Mesenchymal stem cell (in vitro differentiated cells and primary cell): ENCODE measurements around the gene ATP6V0E1.
"Not testable (repeated sequence)": the region's sequence is repeated elsewhere in the genome, so short reads cannot be mapped to it uniquely, and the experiment has no call there.

ENCODE experiments used
- DNase-seq: peaks from one replicate; pipeline ENCODE4 v3.0.0-alpha.2; 2013
- H2AFZ ChIP-seq: one replicate; pipeline ENCODE4 v1.6.1; 2013; ENCODE audit warnings: low read depth, mild to moderate bottlenecking, control low read depth, inconsistent platforms, low read length, moderate library complexity
- H2AK5ac ChIP-seq: 2 replicates; pipeline ENCODE4 v1.6.1; 2013; ENCODE audit warnings: low read length, moderate library complexity, mild to moderate bottlenecking, inconsistent platforms; ENCODE audit not compliant: severe bottlenecking
- H2BK120ac ChIP-seq: one replicate; pipeline ENCODE4 v1.6.1; 2013; ENCODE audit warnings: low read depth, mild to moderate bottlenecking, inconsistent platforms, low read length, moderate library complexity
- H2BK12ac ChIP-seq, 2 experiments: one replicate each; pipeline ENCODE4 v1.6.1; 2013; ENCODE audit warnings: inconsistent platforms in 2 of 2, low read length in 2 of 2, mild to moderate bottlenecking in 2 of 2, moderate library complexity in 2 of 2, control low read depth in 1 of 2
- H2BK15ac ChIP-seq: one replicate; pipeline ENCODE4 v1.6.1; 2013; ENCODE audit warnings: mild to moderate bottlenecking, low read depth, inconsistent platforms; ENCODE audit not compliant: poor library complexity, severe bottlenecking
- H2BK5ac ChIP-seq: 2 replicates; pipeline ENCODE4 v1.6.1; 2013; ENCODE audit warnings: low read depth, mild to moderate bottlenecking, low read length, control low read depth, inconsistent platforms; ENCODE audit not compliant: poor library complexity, severe bottlenecking
- H3K14ac ChIP-seq, 2 experiments: one replicate each; pipeline ENCODE4 v1.6.1; 2013; ENCODE audit warnings: inconsistent platforms in 2 of 2, low read length in 2 of 2, control low read depth in 1 of 2, mild to moderate bottlenecking in 1 of 2, moderate library complexity in 1 of 2
- H3K18ac ChIP-seq, 2 experiments: one replicate each; pipeline ENCODE4 v1.6.1; 2013; ENCODE audit warnings: inconsistent platforms in 2 of 2, low read length in 2 of 2, control low read depth in 1 of 2, low read depth in 1 of 2, mild to moderate bottlenecking in 1 of 2
- H3K23ac ChIP-seq, 2 experiments: one replicate each; pipeline ENCODE4 v1.6.1; 2013; ENCODE audit warnings: inconsistent platforms in 2 of 2, low read length in 2 of 2, mild to moderate bottlenecking in 2 of 2, moderate library complexity in 2 of 2, control low read depth in 1 of 2
- H3K27ac ChIP-seq: 2 replicates; pipeline ENCODE4 v1.5.1; 2013; ENCODE audit warnings: mild to moderate bottlenecking, moderate library complexity, low read length, control low read depth, inconsistent platforms; ENCODE audit not compliant: poor library complexity, severe bottlenecking
- H3K27me3 ChIP-seq, 2 experiments: 2 replicates each; pipeline versions ENCODE4 v1.6.1 to v1.7.0; 2013; ENCODE audit warnings: low read length in 2 of 2, mild to moderate bottlenecking in 2 of 2, moderate library complexity in 2 of 2, control low read depth in 1 of 2, inconsistent platforms in 1 of 2; ENCODE audit not compliant: control insufficient read depth in 1 of 2, insufficient read depth in 1 of 2
- H3K36me3 ChIP-seq, 2 experiments: 2 replicates each; pipeline versions ENCODE4 v1.6.1 to v1.7.0; 2013; ENCODE audit warnings: low read length in 2 of 2, control low read depth in 1 of 2, inconsistent platforms in 1 of 2, low read depth in 1 of 2, mild to moderate bottlenecking in 1 of 2; ENCODE audit not compliant: insufficient read depth in 2 of 2, control insufficient read depth in 1 of 2
- H3K4ac ChIP-seq, 2 experiments: one replicate each; pipeline ENCODE4 v1.6.1; 2013; ENCODE audit warnings: inconsistent platforms in 2 of 2, low read length in 2 of 2, mild to moderate bottlenecking in 2 of 2, moderate library complexity in 2 of 2, control low read depth in 1 of 2, low read depth in 1 of 2
- H3K4me1 ChIP-seq: 2 replicates; pipeline ENCODE4 v1.6.1; 2013; ENCODE audit warnings: low read depth, low read length, control low read depth; ENCODE audit not compliant: control insufficient read depth, insufficient read depth
- H3K4me2 ChIP-seq: 2 replicates; pipeline ENCODE4 v1.6.1; 2013; ENCODE audit warnings: low read length, mild to moderate bottlenecking, inconsistent platforms; ENCODE audit not compliant: poor library complexity, severe bottlenecking
- H3K4me3 ChIP-seq, 2 experiments: 2 replicates each; pipeline versions ENCODE4 v1.5.1 to v1.7.0; 2013; ENCODE audit warnings: low read length in 2 of 2, mild to moderate bottlenecking in 2 of 2, control low read depth in 1 of 2, low read depth in 1 of 2; ENCODE audit not compliant: insufficient read depth in 1 of 2
- H3K79me1 ChIP-seq: replicated peaks from 2 replicates; pipeline ENCODE4 v1.6.1; 2013; ENCODE audit warnings: mild to moderate bottlenecking, control low read depth, low read length, inconsistent platforms; ENCODE audit not compliant: poor library complexity, severe bottlenecking
- H3K9ac ChIP-seq: 2 replicates; pipeline ENCODE4 v1.7.0; 2013; ENCODE audit warnings: mild to moderate bottlenecking, low read length, moderate library complexity
- H3K9me3 ChIP-seq: 2 replicates; pipeline ENCODE4 v1.7.0; 2013; ENCODE audit warnings: mild to moderate bottlenecking, low read length; ENCODE audit not compliant: control insufficient read depth
- H4K8ac ChIP-seq: one replicate; pipeline ENCODE4 v1.6.1; 2013; ENCODE audit warnings: inconsistent platforms, mild to moderate bottlenecking, low read length, moderate library complexity
- H4K91ac ChIP-seq: one replicate; pipeline ENCODE4 v1.6.1; 2013; ENCODE audit warnings: mild to moderate bottlenecking, low read length, inconsistent platforms
- WGBS: methylation state at CpG from one replicate; pipeline ENCODE4 v1.1.7; 2013; ENCODE audit warnings: mixed read lengths; 5-methylcytosine and 5-hydroxymethylcytosine counted together

The ATP6V0E1 gene

GRCh38 chr5:173017087-173017486, 33.5 kb downstream of the ATP6V0E1 start:
- Histone ChIP-seq H3K9ac (peak overlapping the region; percentile 66), H3K79me1 (peaks cover 22% of the 10 kb centered on the region), H3K36me3 (peaks cover 8 to 24% of the 10 kb centered on the region in 2 experiments), H2AK5ac (peak overlapping the region; percentile 45), H3K4me3 (peak overlapping the region in 1 of 2 experiments; percentile 30), H3K27ac (peak overlapping the region; percentile 76)
- not testable (repeated sequence) for H2BK5ac ChIP-seq, H3K27me3 ChIP-seq, H3K23ac ChIP-seq, H4K91ac ChIP-seq, H4K8ac ChIP-seq, H3K9me3 ChIP-seq, H3K14ac ChIP-seq, H3K4ac ChIP-seq, DNase-seq, H3K4me2 ChIP-seq, H2AFZ ChIP-seq, H2BK12ac ChIP-seq, H2BK120ac ChIP-seq, H3K18ac ChIP-seq, H2BK15ac ChIP-seq, H3K4me1 ChIP-seq
- 98% methylated on average over 14 of the region's 15 CpGs for WGBS

GRCh38 chr5:173018358-173018757, 34.8 kb downstream of the ATP6V0E1 start:
- Histone ChIP-seq H4K91ac (no peak overlapping the region), H2BK12ac (no peak overlapping the region), H2AFZ (no peak overlapping the region), H3K4me3 (no peak overlapping the region), H4K8ac (no peak overlapping the region), H3K27ac (no peak overlapping the region), H3K4me2 (no peak overlapping the region), H2BK15ac (no peak overlapping the region), H3K79me1 (peaks cover 23% of the 10 kb centered on the region), H3K9ac (no peak overlapping the region), H2AK5ac (no peak overlapping the region), H3K14ac (no peak overlapping the region), H3K4ac (no peak overlapping the region), H3K36me3 (peaks cover 15 to 35% of the 10 kb centered on the region in 2 experiments), H3K4me1 (peaks cover 5% of the 10 kb centered on the region), H2BK5ac (no peak overlapping the region), H3K27me3 (no peaks in the 10 kb centered on the region), H2BK120ac (no peak overlapping the region), H3K18ac (no peak overlapping the region), H3K23ac (no peak overlapping the region), H3K9me3 (no peaks in the 10 kb centered on the region)
- 100% methylated on average over 4 of the region's 4 CpGs for WGBS
- DNase-seq = no peak

GRCh38 chr5:173020154-173020581, 36.6 kb downstream of the ATP6V0E1 start:
- H3K18ac ChIP-seq = no peak overlapping the region
- H3K4me3 ChIP-seq = peak overlapping the region in 1 of 2 experiments; percentile 16
- peak overlapping the region; percentile 41 for H3K9ac ChIP-seq
- no peak overlapping the region for H3K23ac ChIP-seq
- no peak overlapping the region for H2BK120ac ChIP-seq
- no peaks in the 10 kb centered on the region for H3K27me3 ChIP-seq
- WGBS = 72% methylated on average over 5 of the region's 5 CpGs
- no peak overlapping the region for H2BK12ac ChIP-seq
- no peaks in the 10 kb centered on the region for H3K9me3 ChIP-seq
- H4K91ac ChIP-seq = no peak overlapping the region
- H3K4me1 ChIP-seq = peaks cover 5% of the 10 kb centered on the region
- H2BK15ac ChIP-seq = no peak overlapping the region
- DNase-seq = no peak
- no peak overlapping the region for H2BK5ac ChIP-seq
- no peak overlapping the region for H4K8ac ChIP-seq
- no peak overlapping the region for H2AK5ac ChIP-seq
- H2AFZ ChIP-seq = no peak overlapping the region
- peaks cover 15 to 41% of the 10 kb centered on the region in 2 experiments for H3K36me3 ChIP-seq
- peaks cover 24% of the 10 kb centered on the region for H3K79me1 ChIP-seq
- no peak overlapping the region for H3K4ac ChIP-seq
- H3K14ac ChIP-seq = no peak overlapping the region
- H3K4me2 ChIP-seq = no peak overlapping the region
- no peak overlapping the region for H3K27ac ChIP-seq

GRCh38 chr5:173020643-173021042, 37.1 kb downstream of the ATP6V0E1 start:
- no peak overlapping the region for H3K27ac ChIP-seq
- no peak overlapping the region for H3K4ac ChIP-seq
- H4K91ac ChIP-seq = no peak overlapping the region
- H3K18ac ChIP-seq = no peak overlapping the region
- peaks cover 8% of the 10 kb centered on the region for H3K4me1 ChIP-seq
- H2BK15ac ChIP-seq = no peak overlapping the region
- H2BK120ac ChIP-seq = no peak overlapping the region
- no peak overlapping the region for H2BK5ac ChIP-seq
- H3K27me3 ChIP-seq = no peaks in the 10 kb centered on the region
- H3K9me3 ChIP-seq = no peaks in the 10 kb centered on the region
- H3K14ac ChIP-seq = no peak overlapping the region
- H2AFZ ChIP-seq = no peak overlapping the region
- peaks cover 15 to 43% of the 10 kb centered on the region in 2 experiments for H3K36me3 ChIP-seq
- no peak overlapping the region for H4K8ac ChIP-seq
- 80% methylated on average over 9 of the region's 9 CpGs for WGBS
- H3K9ac ChIP-seq = peak overlapping the region; percentile 41
- no peak overlapping the region for H2BK12ac ChIP-seq
- no peak for DNase-seq
- no peak overlapping the region for H3K23ac ChIP-seq
- peaks cover 22% of the 10 kb centered on the region for H3K79me1 ChIP-seq
- no peak overlapping the region for H3K4me2 ChIP-seq
- no peak overlapping the region for H2AK5ac ChIP-seq
- H3K4me3 ChIP-seq = peak overlapping the region in 1 of 2 experiments; percentile 16
